Endothelial cell (in vitro differentiated cells): Measurements from ENCODE around the gene ZRANB1. TPM values are rescaled to one million over a fixed set of nuclear protein-coding genes. Genes with fewer than 3 reads are reported as not detected.
A peak's percentile ranks its signal among the peaks of the same experiment; 100 is the strongest.

Experiments used
- DNase-seq: peaks from one replicate; pipeline ENCODE4 v3.0.0; 2021; ENCODE audit warnings: low spot score
- H3K27ac Mint-ChIP-seq: one replicate; pipeline ENCODE4 v1.8.0; 2021; ENCODE audit warnings: mixed read lengths, inconsistent platforms; ENCODE audit not compliant: unreplicated experiment
- H3K27me3 Mint-ChIP-seq: one replicate; pipeline ENCODE4 v1.8.0; 2021; ENCODE audit warnings: mild to moderate bottlenecking, moderate library complexity, mixed read lengths, inconsistent platforms; ENCODE audit not compliant: unreplicated experiment
- H3K36me3 Mint-ChIP-seq: one replicate; pipeline ENCODE4 v1.8.0; 2021; ENCODE audit warnings: mild to moderate bottlenecking, low read depth, mixed read lengths, inconsistent platforms; ENCODE audit not compliant: unreplicated experiment
- H3K4me1 Mint-ChIP-seq: one replicate; pipeline ENCODE4 v1.8.0; 2021; ENCODE audit warnings: mild to moderate bottlenecking, mixed read lengths, inconsistent platforms; ENCODE audit not compliant: unreplicated experiment
- H3K4me3 Mint-ChIP-seq: one replicate; pipeline ENCODE4 v1.8.0; 2021; ENCODE audit warnings: mild to moderate bottlenecking, mixed read lengths, inconsistent platforms; ENCODE audit not compliant: unreplicated experiment
- H3K9me3 Mint-ChIP-seq: one replicate; pipeline ENCODE4 v1.8.0; 2021; ENCODE audit warnings: mixed read lengths, inconsistent platforms; ENCODE audit not compliant: unreplicated experiment
- total RNA-seq: library from RNA; stranded (reverse); fragmentation: NEBNext Ultra II Directional; extraction: Animal tissue kit (Norgen Biotek cat#: 25700); gene quantifications from one replicate; pipeline ENCODE4 v1.2.1, GENCODE V29; 2021; ENCODE audit not compliant: unreplicated experiment
- TF ChIP-seq, protein P1 (sequence below): fragments of 200-600 bp; sonication (generic); IDR thresholded peaks from one replicate; pipeline ENCODE4 v1.5.0; 2021; ENCODE audit warnings: antibody characterized with exemption; ENCODE audit not compliant: unreplicated experiment

The ZRANB1 gene
- total RNA-seq, 1 donor from 2014 or later = 22.4 TPM

- TF ChIP-seq, protein P1, sequence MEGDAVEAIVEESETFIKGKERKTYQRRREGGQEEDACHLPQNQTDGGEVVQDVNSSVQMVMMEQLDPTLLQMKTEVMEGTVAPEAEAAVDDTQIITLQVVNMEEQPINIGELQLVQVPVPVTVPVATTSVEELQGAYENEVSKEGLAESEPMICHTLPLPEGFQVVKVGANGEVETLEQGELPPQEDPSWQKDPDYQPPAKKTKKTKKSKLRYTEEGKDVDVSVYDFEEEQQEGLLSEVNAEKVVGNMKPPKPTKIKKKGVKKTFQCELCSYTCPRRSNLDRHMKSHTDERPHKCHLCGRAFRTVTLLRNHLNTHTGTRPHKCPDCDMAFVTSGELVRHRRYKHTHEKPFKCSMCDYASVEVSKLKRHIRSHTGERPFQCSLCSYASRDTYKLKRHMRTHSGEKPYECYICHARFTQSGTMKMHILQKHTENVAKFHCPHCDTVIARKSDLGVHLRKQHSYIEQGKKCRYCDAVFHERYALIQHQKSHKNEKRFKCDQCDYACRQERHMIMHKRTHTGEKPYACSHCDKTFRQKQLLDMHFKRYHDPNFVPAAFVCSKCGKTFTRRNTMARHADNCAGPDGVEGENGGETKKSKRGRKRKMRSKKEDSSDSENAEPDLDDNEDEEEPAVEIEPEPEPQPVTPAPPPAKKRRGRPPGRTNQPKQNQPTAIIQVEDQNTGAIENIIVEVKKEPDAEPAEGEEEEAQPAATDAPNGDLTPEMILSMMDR = no peak
- H3K27me3 Mint-ChIP-seq = peaks cover 17% of the 10 kb centered on the region
- H3K4me1 Mint-ChIP-seq = peaks cover 39% of the 10 kb centered on the region
- H3K4me3 Mint-ChIP-seq = no peak overlapping the region
- DNase-seq = no peak
- no peaks in the 10 kb centered on the region for H3K9me3 Mint-ChIP-seq
- H3K27ac Mint-ChIP-seq = peak overlapping the region; percentile 41
- peaks cover 41% of the 10 kb centered on the region for H3K36me3 Mint-ChIP-seq
Measured at GRCh38 chr10:125016611-125017202, 74.8 kb downstream of the ZRANB1 start.

- DNase-seq = no peak
- Mint-ChIP-seq H3K9me3 (no peaks in the 10 kb centered on the region), H3K27ac (no peak overlapping the region), H3K4me3 (no peak overlapping the region), H3K27me3 (peaks cover 19% of the 10 kb centered on the region), H3K4me1 (peaks cover 39% of the 10 kb centered on the region), H3K36me3 (peaks cover 46% of the 10 kb centered on the region)
- TF ChIP-seq, protein P1 = no peak
Measured at GRCh38 chr10:125017547-125018298, 75.8 kb downstream of the ZRANB1 start.

GRCh38 chr10:125018576-125019143 is 76.7 kb downstream of the ZRANB1 start:
- H3K9me3 Mint-ChIP-seq = no peaks in the 10 kb centered on the region
- DNase-seq = no peak
- peaks cover 19% of the 10 kb centered on the region for H3K27me3 Mint-ChIP-seq
- H3K27ac Mint-ChIP-seq = peak overlapping the region; percentile 52
- H3K4me1 Mint-ChIP-seq = peaks cover 45% of the 10 kb centered on the region
- TF ChIP-seq, protein P1 = no peak
- H3K4me3 Mint-ChIP-seq = no peak overlapping the region
- H3K36me3 Mint-ChIP-seq = peaks cover 54% of the 10 kb centered on the region

DNA sequence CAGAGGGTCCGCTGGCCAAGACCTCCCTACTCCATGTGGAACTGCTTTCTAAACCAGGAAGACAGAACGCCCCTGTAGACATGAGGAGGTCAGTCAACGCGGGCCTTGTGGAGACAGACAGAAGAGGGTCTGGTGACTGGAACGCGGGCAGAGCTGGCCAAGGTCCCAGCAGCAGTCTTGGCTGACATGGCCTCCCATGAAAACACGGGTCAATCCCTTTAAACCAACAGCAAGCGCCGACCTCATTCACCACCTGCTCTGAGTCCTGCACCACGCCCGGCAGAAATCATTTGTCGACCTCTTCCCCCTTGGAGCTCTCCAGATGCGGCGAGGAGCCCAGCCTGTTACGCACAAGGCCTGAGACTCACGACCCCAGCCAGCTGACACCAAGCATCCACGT is 78.5 kb downstream of the ZRANB1 start:
- DNase-seq = no peak
- Mint-ChIP-seq H3K27ac (no peak overlapping the region), H3K27me3 (peaks cover 17% of the 10 kb centered on the region), H3K4me1 (peaks cover 55% of the 10 kb centered on the region), H3K36me3 (peaks cover 64% of the 10 kb centered on the region), H3K4me3 (peak overlapping the region; percentile 74), H3K9me3 (no peaks in the 10 kb centered on the region)
- TF ChIP-seq, protein P1 = no peak

DNA sequence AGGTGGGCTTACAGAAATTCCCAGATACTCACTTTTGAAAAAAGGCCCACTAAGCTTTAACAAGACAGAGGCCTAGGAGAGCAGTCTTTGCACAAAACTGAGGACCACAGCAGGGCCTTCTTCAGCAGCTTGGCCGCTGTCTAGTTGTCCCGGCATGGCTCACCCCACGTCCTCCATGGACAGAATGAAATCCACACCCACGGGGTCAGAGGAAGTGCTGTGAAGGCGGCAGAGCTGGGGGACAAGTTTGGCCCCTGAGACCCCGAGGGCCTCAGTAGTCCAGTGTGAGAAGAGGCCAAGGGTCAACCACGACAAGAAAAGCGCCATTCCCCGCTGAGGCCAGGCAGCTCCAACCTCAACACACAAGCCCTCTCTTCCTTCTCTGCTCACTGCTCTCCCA is 78.9 kb downstream of the ZRANB1 start:
- Mint-ChIP-seq H3K9me3 (no peaks in the 10 kb centered on the region), H3K27ac (no peak overlapping the region), H3K36me3 (peaks cover 68% of the 10 kb centered on the region), H3K4me3 (peak overlapping the region; percentile 56), H3K4me1 (peaks cover 58% of the 10 kb centered on the region), H3K27me3 (peaks cover 15% of the 10 kb centered on the region)
- TF ChIP-seq, protein P1 = no peak
- DNase-seq = no peak
